G401.6 (cell line): ENCODE results near the gene ROBO4.

Experiments used
- FAIRE-seq: peaks from 2 replicates; lab custom pipeline; 2012; peaks lifted over from hg19 to GRCh38; lab: Jason Lieb, UNC

Gene ROBO4

GRCh38 chr11:124872741-124873140 is 24.9 kb downstream of the ROBO4 start:
- no peak for FAIRE-seq

DNA sequence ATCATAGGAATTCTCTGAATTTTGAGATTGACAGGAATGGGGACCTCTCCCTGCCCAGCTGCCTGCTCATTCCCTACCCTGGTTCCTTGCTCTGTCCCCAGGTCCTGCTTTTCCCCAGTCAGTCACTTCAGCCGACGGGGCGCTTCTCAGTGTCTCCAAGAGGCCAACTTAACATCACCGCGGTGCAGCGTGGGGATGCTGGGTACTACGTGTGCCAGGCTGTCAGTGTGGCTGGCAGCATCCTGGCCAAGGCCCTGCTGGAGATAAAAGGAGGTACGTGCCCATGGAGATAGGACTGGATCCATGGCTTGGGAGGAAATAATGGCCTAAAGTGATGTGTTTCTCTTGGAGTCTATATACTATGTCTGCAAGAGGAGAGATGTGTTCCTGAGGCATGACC is 25.4 kb downstream of the ROBO4 start:
- FAIRE-seq = no peak

- FAIRE-seq = no peak
Measured at GRCh38 chr11:124870430-124870829, 27.2 kb downstream of the ROBO4 start.

- FAIRE-seq = no peak
Measured at GRCh38 chr11:124869856-124870387, 27.7 kb downstream of the ROBO4 start.

GRCh38 chr11:124869331-124869730 is 28.3 kb downstream of the ROBO4 start:
- no peak for FAIRE-seq

GRCh38 chr11:124868331-124869274 is 29.1 kb downstream of the ROBO4 start:
- no peak for FAIRE-seq

DNA sequence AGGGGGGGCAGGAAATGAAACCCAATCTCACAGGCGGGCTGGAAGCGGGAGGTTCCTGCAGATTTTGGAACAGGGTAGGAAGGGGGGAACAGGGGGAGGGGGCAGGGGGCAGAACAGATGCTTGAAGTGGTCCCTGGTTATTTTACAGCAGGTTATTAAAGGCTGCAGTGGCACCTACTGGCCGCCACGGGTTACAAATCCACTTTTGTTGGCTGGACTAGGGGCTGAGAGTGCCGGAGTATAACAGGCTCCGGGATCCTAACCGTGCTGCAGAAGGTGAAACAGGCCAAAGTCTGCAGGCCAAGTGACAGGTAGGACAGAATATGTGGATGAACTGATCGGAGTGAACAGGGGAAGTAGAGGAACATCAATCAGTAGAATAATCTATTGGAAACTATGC is 30.0 kb downstream of the ROBO4 start:
- no peak for FAIRE-seq

- FAIRE-seq = no peak
Measured at GRCh38 chr11:124865902-124866851, 31.5 kb downstream of the ROBO4 start.

- no peak for FAIRE-seq
Measured at GRCh38 chr11:124865181-124865901, 32.3 kb downstream of the ROBO4 start, which contains the start of gene ROBO3. Gene ROBO3, plus strand, starts transcription at chr11:124865432. Its CDS starts 146 bp downstream, at chr11:124865578.

DNA sequence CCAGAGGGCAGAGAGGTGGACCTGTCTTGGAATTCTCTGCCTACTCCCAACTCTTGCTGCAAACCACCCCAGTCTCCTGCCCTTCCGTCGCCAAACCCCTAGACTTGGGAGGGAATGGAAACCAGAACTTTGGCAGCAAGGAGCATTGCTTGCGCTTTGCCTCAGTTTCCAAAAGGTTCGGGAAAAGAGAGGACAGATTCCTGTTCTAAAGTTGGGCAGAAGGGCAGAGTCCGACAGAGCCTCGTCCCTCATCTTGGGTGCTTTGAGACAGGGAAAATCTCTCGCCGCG is 32.8 kb downstream of the ROBO4 start:
- no peak for FAIRE-seq

DNA sequence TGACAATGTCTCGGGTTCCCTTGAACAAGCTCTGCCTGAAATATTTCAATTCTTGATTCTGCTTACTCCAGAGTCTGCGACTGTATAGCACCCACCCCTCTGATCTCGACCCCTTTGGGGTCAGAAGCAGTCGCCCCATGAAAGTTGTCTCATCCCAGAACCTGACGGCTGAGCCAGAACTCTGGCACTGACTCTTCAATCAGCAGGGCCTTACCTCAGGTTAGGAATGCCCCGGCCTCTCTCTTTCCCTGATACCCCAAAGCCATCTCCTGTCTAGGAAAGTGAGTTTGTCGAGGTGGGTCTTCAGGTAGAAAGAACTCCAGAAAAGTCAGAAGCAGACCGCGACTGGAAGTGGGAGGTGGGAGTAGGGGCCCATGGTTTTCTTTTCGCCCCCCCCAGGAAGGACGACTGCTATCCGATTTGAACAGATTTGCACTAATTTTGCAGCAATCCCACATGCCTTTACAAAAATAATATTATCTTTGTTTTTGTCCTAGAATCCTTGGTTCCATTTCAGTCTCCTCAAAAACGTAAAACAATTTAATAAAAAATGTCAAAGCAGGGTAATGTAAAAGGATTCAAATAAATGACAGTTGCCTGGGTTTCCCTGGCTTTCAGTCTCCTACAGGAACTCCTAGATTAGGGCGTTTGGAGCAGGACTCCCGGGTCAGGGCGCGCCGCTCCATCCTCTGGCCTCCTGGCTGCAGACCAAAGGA is 33.3 kb downstream of the ROBO4 start:
- no peak for FAIRE-seq

DNA sequence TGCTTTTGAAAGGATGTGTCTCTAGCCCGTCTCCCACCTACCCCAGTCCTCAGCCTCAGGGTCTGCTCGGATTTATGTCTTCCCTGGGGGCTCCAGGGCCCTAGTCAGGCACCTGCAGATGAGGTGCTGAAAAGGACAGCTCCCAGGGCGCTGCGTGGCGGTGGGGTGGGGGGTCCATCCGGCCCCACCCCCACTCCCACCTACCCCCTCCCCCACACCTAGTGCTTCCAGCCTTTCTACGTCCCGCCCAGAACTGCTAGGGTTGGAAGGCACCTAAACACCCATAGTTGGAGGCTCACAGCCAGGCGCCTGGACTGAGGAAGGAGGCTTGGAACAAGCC is 33.9 kb downstream of the ROBO4 start:
- FAIRE-seq = no peak

DNA sequence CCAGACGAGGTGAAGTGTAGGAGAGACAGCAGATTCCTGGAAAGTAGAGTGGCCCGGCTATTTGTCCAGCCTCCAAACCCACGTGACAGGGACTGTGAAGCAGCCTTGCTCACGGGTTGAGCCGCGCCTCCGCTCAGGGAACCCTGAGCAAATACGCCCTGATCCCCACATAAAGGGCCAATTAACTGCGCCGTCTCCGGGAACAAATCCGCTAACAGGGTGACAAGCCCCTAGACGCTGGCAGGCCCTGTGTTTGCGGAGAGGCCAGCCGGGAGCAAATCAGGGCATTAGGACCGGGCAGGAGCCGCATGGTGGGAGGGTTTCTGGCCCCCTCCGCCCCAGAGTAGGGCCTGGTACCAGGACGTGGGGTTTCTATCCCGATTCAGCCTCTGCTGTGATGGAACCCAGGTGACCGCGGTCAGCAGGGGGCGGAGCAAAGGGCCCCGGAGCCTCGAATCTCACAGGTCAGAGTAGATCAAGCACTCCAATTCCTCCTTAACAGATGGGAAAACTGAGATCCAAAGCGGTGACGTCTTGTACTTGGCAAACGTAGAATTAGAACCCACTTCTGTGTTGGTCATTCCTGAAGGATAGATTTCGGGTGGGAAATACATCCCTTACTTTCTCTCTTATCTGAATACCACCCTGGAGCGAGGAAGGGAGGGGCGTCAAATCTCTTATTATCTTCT is 34.4 kb downstream of the ROBO4 start:
- FAIRE-seq = no peak

DNA sequence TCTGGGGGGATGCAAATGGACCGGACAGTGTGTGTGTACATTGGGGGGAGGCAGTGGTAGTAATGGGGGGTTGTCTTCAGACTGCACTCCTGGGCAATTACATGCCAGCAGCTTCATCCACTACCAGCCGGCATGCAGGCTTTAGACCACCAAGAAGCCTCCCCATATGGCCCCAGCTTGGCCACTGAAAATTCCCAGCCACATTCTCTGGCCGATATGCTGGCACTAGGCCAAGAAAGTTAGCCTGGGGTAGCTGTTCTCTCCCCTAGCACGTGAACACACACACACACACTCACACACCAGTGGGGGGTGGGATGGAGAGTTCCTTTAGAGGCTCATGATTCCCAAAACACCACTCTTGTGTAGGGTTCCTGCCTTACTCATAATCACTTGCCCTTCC is 36.0 kb downstream of the ROBO4 start:
- no peak for FAIRE-seq

GRCh38 chr11:124859171-124859570 is 38.5 kb downstream of the ROBO4 start:
- FAIRE-seq = no peak

DNA sequence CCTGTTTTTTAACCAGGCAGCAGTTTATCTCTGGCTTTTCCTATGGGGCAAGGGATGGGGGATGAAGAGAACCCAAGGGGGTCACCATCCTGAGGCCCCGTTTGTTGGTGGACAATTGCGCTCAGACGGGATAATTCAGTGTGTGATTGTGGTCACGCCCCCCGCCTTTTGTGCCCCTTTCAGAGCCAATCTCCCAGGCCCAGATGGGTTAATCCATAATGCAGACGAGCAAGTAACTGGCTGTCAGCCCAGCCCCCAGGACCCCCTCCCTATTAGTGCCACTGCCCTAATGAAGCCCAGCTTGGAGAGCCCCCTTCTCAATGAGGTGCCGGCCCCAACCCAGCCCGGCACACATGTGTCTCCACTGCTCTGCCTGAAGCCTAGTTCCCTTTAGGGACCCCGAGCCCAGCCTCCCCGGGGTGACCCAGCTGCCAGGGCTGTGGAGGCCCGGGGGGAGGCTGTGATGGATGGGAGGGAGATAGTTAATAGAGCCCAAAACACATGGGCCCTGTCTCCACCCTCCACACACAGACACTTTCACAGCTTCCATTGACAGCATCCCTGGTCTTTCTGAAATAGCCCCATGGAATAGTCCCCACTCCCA is 51.5 kb downstream of the ROBO4 start:
- no peak for FAIRE-seq

- no peak for FAIRE-seq
Measured at GRCh38 chr11:124844664-124845079, 53.0 kb downstream of the ROBO4 start.

- FAIRE-seq = no peak
Measured at GRCh38 chr11:124843616-124843910, 54.1 kb downstream of the ROBO4 start.

DNA sequence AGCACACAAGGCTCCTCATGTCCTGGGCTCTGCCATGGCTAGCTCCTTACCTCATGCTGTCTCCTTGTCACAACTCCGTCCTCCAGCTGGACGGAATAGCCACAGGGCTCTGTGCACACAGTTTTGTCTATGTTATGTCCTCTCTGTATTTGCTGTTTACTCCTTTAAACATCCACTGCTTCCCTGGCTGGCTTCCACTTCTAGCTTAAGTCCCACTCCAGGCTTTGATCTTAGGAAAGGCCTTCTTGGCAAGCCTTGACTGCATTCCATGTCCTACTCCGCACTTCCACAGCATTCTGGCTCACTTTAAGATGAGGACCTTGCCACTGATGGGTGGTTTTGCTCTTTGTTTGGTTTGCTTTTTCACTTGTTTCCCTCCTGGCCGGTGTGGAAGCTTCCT is 55.4 kb downstream of the ROBO4 start:
- no peak for FAIRE-seq

- no peak for FAIRE-seq
Measured at GRCh38 chr11:124841840-124842239, 55.8 kb downstream of the ROBO4 start.

DNA sequence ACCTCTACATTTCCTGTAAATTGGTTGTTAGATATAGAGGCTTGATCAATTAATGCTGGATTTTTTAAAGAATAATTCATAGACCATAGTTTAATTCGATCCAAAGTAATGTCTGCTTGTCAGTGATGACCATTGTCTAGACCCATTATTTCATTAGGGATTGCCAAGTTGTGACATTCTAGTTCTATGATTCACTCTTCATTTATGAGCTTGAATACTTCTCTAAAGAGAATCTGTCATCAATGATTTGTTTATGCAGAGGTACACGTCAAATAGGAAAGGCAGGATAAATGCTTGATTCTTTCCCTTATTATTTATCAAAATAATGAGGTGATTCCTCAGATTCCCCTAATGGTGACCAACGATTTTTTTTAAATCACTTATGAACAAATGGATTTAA is 56.5 kb downstream of the ROBO4 start:
- no peak for FAIRE-seq
